GM18867 (cell line): ENCODE results near the gene USHBP1.

Source experiments
- ATAC-seq: cut with Tn5 transposase; IDR thresholded peaks from one replicate; pipeline ENCODE4 v1.9.1; 2021; ENCODE audit warnings: mild to moderate bottlenecking, moderate library complexity; ENCODE audit not compliant: unreplicated experiment

USHBP1 gene

DNA sequence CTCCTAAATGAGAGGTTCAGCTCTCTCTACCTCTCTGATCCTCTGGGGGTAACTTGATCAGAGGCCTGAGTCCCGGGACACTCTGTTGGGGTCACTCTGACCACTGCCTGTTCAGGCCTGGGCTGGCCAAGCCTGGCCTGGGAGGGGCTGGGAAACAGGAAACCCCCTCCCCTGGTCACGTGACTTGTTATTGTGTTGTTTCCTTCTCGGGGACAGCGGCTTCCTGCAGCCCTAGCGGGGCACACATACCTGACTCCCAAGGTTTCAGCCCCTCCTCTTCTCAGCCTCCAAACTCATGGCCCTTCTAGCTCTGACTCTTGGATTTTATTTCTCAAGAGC is at the start of gene USHBP1:
USHBP1 (minus strand) TSS at position 105 of the 339 bp plus-strand sequence. CDS start 446 bp downstream, outside the sequence.
- ATAC-seq = no peak

- ATAC-seq = no peak
Measured at GRCh38 chr19:17314007-17314593, 49.6 kb upstream of the USHBP1 start.

DNA sequence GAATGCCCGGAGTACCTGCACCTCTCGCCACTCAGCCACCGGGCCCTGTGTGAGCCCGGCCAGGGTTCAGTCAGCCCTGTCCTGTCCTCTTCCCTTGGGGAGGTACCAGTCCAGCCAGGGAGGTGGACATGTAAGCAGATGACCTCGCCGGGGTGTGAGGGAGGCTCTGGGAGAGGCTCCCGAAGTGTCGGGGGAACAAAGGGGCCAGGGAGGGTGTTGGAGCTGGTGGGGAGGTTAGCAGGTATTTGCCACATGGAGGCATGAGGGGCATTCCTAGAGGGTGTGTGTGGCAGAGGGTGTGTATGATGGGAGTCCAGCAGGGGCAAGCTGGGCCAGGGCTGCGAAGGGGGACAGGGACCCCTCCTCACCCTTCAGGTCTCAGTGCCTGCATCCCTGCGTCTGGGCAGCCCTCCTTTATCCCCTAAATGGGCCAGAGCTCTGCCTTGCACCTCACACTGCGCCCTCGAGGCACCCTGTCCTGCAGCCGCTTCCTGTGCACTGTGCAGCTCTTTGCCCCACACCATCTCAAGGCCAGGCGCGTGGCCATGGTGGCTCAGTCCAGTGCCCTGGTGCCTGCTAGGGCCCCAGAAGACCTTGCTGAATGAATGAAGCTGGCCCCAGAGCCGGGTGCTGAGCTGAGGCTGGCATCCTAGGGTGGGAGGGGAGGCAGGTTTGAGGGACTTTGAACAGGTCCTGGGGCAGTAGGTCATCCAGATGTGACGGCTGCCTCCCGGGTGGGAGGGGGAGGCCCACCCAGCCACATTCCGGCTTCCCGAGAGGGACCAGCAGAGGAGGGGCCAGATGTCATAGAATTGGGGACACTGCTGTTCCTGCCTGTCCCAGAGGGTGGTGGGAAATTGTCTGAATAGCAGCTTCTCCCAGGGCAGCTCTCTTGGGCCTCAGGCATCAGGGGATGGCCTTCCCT is 47.9 kb upstream of the USHBP1 start:
- ATAC-seq = no peak

DNA sequence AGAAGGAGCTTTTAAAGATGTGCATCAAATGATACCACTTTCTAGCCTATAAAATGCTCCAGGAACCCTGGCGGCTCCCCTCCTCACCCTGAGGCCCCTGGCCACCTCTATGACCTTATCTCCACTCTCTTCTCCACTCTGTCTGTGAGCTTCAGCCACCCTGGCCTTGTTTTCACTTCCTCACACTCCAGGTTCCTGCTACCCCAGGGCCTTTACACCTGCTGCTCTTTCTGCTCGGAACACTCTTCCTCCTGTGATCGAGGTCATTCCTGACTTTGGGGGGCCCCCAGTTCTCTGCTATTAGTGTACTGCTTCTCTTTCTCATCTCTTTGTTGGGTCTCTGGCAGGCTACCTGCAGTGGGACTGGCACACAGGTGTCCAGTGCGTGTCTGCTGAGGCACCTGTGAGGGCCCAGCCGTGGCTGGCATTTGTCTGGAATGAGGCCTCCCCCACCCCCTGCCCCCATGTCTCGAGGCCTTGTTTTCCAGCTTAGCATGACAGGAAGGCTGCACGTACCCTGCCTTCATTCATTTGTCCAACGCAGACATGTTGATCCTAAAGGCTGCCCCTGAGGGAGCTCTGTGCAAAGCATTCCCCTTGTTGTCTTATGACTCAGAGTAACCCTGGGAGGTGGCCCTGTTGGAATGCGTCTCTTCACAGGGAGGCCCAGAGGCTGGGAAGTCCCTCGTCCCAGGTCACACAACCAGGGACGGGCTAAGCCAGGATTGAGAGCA is 47.1 kb upstream of the USHBP1 start:
- no peak for ATAC-seq

DNA sequence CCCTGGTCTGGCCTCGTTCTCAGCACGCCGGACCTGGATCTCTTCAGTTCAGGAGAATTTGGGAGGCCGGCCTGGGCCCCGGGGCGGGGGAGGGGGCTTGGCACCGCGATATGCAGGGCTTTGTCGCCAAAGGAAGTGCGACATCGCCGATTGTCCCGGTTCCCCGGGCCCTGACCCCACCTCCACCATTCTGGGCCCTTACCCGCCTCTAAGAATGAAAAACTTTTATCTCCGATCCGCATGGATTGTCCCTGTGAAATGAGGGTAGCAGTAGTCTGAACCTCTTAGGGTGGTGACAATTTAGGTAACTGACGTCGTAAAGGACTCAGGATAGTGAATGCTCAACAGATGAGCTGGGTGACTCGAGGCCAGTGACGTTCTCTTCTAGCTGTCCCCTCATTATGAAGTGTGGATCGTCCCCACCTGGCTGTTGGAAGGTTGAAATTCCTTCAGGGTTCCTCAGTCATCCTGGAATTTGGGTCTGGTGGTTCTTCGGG is 45.5 kb upstream of the USHBP1 start:
- no peak for ATAC-seq

GRCh38 chr19:17309198-17309964 is 44.8 kb upstream of the USHBP1 start, which contains the start of gene DDA1:
Gene DDA1 (plus strand): TSS chr19:17309563. CDS start chr19:17309655, 92 bp downstream.
- ATAC-seq = peak; percentile 58

GRCh38 chr19:17307876-17308377 is 43.4 kb upstream of the USHBP1 start:
- ATAC-seq = no peak

- ATAC-seq = no peak
Measured at GRCh38 chr19:17306285-17306714, 41.8 kb upstream of the USHBP1 start.

- peak; percentile 66 for ATAC-seq
Measured at GRCh38 chr19:17305517-17306284, 41.2 kb upstream of the USHBP1 start, which contains the start of gene MRPL34. Gene MRPL34 (plus strand): TSS chr19:17305872. CDS start chr19:17305893, 21 bp downstream.

GRCh38 chr19:17305216-17305516 is 40.6 kb upstream of the USHBP1 start:
- no peak for ATAC-seq

- no peak for ATAC-seq
Measured at GRCh38 chr19:17304386-17305215, 40.1 kb upstream of the USHBP1 start.

DNA sequence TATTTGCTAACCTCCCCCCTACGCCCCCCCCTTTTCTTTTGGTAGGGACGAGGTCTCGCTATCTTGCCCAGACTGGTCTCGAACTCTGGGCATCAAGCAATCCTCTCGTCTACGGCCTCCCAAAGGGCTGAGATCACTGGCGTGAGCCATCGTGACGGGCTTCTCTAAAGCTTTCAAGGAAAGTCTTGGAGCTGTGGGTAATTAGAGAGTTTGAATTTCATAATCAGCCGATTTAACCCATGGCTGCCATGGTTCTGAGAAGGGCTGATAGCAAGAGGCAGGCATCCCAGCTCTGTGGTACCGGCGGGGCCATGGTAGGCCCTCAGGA is 39.4 kb upstream of the USHBP1 start:
- ATAC-seq = no peak

DNA sequence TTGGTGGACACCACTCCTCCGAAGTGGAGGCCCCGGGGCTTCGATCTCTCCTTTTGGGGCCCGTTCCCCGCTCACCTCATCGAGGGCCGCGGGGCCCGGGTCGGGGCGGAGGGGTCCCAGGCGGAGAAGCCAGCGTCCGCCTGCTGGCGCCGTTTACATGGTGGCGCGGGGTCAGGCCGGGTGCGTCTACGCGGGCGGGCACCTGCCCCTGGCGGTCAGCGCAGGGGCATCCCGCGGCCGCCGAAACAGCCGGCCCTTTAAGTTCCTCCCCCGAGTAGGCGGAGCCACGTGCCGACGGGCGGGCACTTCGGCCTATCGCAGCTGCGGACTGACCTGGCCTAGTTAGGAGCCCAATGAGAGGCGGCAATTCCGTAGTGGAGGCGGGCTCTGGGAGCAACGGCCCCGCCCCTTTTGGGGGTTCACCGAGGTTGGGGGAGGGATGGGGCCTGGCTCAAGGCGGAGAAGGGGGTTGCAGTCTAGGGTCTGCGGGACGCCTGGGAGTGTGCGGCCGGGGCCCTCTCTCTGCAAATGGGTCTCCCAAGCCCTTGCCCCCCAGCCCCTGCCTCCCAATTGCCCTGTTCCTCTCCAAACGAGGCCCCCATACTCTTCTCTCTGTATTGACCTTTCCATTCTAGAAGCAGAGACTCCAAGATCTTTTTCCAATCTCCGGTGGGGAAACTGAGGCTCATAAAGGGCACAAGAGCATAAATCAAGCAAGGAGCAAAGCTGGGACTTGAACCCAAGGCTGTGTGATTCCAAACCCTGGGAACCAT is 38.8 kb upstream of the USHBP1 start, which contains the start of gene ABHD8:
ABHD8 (minus strand) TSS at position 259 of the 773 bp plus-strand sequence. CDS start 1,809 bp downstream, outside the sequence.
- ATAC-seq = peak; percentile 50

DNA sequence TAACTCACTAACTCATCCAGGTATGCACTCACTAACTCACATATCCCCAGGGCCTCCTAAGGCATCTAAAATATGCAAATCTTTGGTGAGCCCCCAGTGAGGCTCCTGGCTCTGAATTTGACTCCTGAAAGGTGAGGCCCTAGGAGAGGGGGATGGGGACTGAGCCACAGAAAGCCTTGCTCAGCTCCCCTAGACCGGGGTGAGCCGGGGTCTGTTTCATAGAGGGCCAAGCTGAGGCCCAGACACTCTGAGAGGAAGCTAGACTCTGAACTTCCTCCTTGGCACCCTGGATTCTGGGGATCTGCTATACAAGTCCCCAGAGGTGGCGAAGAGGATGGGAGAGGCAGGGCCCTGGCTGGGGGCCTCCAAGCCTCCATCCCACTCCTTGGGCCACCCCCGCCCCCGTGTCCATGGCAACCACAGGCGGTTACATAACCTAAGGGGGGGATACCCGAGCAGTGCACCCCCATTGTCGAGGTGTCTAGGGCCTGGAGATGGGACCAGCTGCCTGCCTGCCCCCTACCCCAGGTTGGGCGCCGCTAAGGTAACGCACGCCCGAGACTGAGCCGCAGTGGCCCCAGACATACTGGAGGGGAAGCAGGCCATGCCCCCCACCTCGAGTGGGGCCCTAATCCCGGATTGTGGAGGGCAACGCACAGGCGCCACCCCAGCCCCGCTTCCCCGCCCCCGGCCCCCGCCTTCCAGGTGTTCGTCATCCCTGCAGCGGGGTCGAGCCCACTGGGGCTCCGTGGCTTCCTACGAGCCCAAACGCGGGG is 38.0 kb upstream of the USHBP1 start:
- no peak for ATAC-seq

GRCh38 chr19:17300992-17301619 is 36.6 kb upstream of the USHBP1 start:
- no peak for ATAC-seq

GRCh38 chr19:17296976-17297375 is 32.4 kb upstream of the USHBP1 start:
- ATAC-seq = no peak

DNA sequence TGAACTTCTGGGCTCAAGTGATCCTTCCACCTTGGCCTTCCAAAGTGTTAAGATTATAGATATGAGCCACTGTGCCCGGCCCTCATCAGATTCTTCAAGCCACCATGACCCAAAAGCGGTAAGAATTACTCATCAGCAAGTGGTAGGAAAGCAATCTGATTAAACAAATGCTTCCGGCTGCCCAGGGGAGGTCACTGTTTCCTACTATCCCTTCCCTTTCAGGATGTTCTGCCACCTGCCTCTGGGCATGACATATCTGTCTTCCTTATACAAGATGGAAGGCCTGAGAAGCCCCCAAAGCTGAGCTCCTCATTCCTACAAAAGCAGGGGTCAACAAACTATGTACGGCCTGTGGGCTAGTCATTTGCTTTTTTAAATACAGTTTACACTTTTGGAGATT is 31.7 kb upstream of the USHBP1 start:
- ATAC-seq = no peak
